GM19193 (cell line): ENCODE data around the gene CDKN1A.

Experiments
- POLR2A ChIP-seq: IDR thresholded peaks from 4 replicates; pipeline ENCODE4 v1.6.1; 2011; ENCODE audit not compliant: insufficient read depth, insufficient read length; ENCODE audit errors: extremely low read depth

The CDKN1A gene

GRCh38 chr6:36682328-36683144 lies 4.0 kb downstream of the CDKN1A start:
- TF ChIP-seq POLR2A: peak; percentile 46

GRCh38 chr6:36683145-36683655 lies 4.7 kb downstream of the CDKN1A start:
- TF ChIP-seq POLR2A: no peak

- TF ChIP-seq POLR2A: peak; percentile 11
Observed at GRCh38 chr6:36683656-36684446, 5.3 kb downstream of the CDKN1A start.

- TF ChIP-seq POLR2A: no peak
Observed at GRCh38 chr6:36684447-36684812, 5.9 kb downstream of the CDKN1A start.

- TF ChIP-seq POLR2A: peak; percentile 37
Observed at GRCh38 chr6:36685166-36685924, 6.8 kb downstream of the CDKN1A start.

- TF ChIP-seq POLR2A: no peak
Observed at GRCh38 chr6:36685926-36686667, 7.6 kb downstream of the CDKN1A start.

- TF ChIP-seq POLR2A: peak; percentile 63
Observed at GRCh38 chr6:36686668-36687513, 8.4 kb downstream of the CDKN1A start.

GRCh38 chr6:36688063-36688738 lies 9.7 kb downstream of the CDKN1A start:
- no peak for TF ChIP-seq POLR2A

GRCh38 chr6:36688739-36689075 lies 10.2 kb downstream of the CDKN1A start:
- TF ChIP-seq POLR2A: no peak

GRCh38 chr6:36691011-36691410 lies 12.5 kb downstream of the CDKN1A start:
- no peak for TF ChIP-seq POLR2A

GRCh38 chr6:36691612-36692011 lies 13.1 kb downstream of the CDKN1A start:
- no peak for TF ChIP-seq POLR2A

GRCh38 chr6:36692220-36692619 lies 13.7 kb downstream of the CDKN1A start:
- no peak for TF ChIP-seq POLR2A
